Epithelial cell of esophagus (primary cell): Measurements from ENCODE around the gene BEAN1.

Experiments used
- DNase-seq: peaks from one replicate; pipeline ENCODE4 v3.0.0; 2010; ENCODE audit warnings: low read depth
- H3K4me3 ChIP-seq: 2 replicates; pipeline ENCODE4 v1.5.1; 2011; ENCODE audit warnings: mild to moderate bottlenecking, low read length, control low read depth
- CTCF ChIP-seq: IDR thresholded peaks from 2 replicates; pipeline ENCODE4 v1.5.1; 2011; ENCODE audit warnings: low read depth, mild to moderate bottlenecking, low read length, control low read depth, inconsistent platforms; ENCODE audit not compliant: insufficient read depth; ENCODE audit errors: missing control alignments

Gene BEAN1

GRCh38 chr16:66481081-66481942, 54.2 kb downstream of the BEAN1 start:
- DNase-seq, result no peak
- TF ChIP-seq CTCF, result no peak
- no peak overlapping the region for H3K4me3 ChIP-seq

- H3K4me3 ChIP-seq, result no peak overlapping the region
- TF ChIP-seq CTCF, result no peak
- DNase-seq, result no peak
Observed at GRCh38 chr16:66481943-66482390, 54.9 kb downstream of the BEAN1 start.

GRCh38 chr16:66483689-66484452, 56.8 kb downstream of the BEAN1 start:
- no peak overlapping the region for H3K4me3 ChIP-seq
- peak; percentile 72 for DNase-seq
- TF ChIP-seq CTCF, result peak; percentile 98

GRCh38 chr16:66484453-66485213, 57.5 kb downstream of the BEAN1 start:
- no peak for TF ChIP-seq CTCF
- no peak for DNase-seq
- H3K4me3 ChIP-seq, result no peak overlapping the region

- no peak overlapping the region for H3K4me3 ChIP-seq
- no peak for TF ChIP-seq CTCF
- no peak for DNase-seq
Observed at GRCh38 chr16:66485376-66485775, 58.3 kb downstream of the BEAN1 start.

- TF ChIP-seq CTCF, result no peak
- DNase-seq, result no peak
- H3K4me3 ChIP-seq, result no peak overlapping the region
Observed at GRCh38 chr16:66486199-66486772, 59.2 kb downstream of the BEAN1 start.
